IPS DF 19.7 (cell line): ENCODE measurements around the gene FGD4.
"Not testable (repeated sequence)": the region's sequence is repeated elsewhere in the genome, so short reads cannot be mapped to it uniquely, and the experiment has no call there.

Source experiments
- DNase-seq: peaks from one replicate; pipeline ENCODE4 v3.0.0-alpha.2; 2013; ENCODE audit warnings: low read depth, low spot score

The FGD4 gene

GRCh38 chr12:32561931-32562341, 162.6 kb downstream of the FGD4 start:
- DNase-seq, result no peak

DNA sequence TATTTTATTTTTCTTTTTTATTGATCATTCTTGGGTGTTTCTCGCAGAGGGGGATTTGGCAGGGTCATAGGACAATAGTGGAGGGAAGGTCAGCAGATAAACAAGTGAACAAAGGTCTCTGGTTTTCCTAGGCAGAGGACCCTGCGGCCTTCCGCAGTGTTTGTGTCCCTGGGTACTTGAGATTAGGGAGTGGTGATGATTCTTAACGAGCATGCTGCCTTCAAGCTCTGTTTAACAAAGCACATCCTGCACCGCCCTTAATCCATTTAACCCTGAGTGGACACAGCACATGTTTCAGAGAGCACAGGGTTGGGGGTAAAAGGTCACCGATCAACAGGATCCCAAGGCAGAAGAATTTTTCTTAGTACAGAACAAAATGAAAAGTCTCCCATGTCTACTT, 163.1 kb downstream of the FGD4 start:
- not testable (repeated sequence) for DNase-seq

GRCh38 chr12:32566663-32567295, 167.4 kb downstream of the FGD4 start:
- DNase-seq, result peak; percentile 33

DNA sequence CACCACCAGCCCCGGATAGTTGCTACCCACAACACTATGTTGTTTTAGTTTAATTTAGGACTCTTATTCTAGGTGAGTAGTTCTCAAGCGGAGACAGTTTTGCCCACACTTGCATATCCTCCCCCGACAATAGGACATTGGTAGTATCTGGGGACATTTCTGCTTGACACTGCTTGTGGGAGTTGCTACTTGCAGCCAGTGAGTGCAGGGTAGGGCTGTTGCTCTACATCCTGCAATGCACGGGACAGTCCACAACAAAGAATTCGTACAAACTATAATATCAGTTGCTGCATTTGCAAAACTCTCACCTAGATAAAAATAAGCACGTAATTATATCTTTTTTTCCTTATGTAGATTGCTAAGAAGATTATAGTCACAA, 167.9 kb downstream of the FGD4 start:
- no peak for DNase-seq

DNA sequence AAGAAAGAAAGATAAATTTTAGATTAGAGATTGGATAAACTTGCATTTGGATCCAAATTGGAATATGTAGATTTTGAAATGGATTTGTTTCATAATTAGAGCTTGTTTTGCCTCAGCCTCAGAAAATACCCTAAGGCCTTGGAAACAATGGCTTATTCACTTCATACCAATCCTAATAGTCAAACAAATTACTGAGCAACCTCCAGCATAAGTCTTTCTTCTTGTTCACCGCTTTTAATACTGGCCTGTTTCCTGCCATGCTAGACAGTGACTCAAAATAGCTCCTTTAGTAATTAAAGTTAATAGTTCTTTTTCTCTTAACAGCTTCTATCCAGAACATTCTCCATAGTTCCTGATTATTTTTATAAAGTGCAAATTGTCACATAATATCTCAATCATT, 168.9 kb downstream of the FGD4 start:
- no peak for DNase-seq

GRCh38 chr12:32569259-32569658, 169.9 kb downstream of the FGD4 start:
- no peak for DNase-seq

GRCh38 chr12:32574585-32574984, 175.2 kb downstream of the FGD4 start:
- no peak for DNase-seq

- no peak for DNase-seq
Observed at GRCh38 chr12:32577328-32577727, 178.0 kb downstream of the FGD4 start.

DNA sequence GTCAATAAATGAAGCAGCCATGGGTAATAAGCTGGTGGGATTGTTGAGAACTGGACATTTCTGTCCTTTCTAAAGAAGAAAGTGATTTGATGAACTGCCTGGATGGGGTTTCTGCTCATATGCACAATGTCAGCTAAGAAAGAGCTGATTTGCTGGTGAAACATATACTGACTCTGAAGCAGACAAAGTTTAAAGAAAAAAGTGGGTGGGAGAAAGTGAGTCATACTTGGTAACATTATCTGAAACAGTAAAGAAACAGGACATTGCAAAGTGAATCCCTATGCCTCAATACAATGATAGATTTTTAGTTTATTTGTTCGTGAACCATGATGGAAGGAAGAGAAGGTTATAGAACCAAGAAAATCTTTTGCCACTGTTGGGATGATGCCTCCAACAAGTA, 184.2 kb downstream of the FGD4 start:
- DNase-seq, result no peak

- DNase-seq, result no peak
Observed at GRCh38 chr12:32585680-32586079, 186.3 kb downstream of the FGD4 start.

GRCh38 chr12:32586390-32586789, 187.0 kb downstream of the FGD4 start:
- no peak for DNase-seq

DNA sequence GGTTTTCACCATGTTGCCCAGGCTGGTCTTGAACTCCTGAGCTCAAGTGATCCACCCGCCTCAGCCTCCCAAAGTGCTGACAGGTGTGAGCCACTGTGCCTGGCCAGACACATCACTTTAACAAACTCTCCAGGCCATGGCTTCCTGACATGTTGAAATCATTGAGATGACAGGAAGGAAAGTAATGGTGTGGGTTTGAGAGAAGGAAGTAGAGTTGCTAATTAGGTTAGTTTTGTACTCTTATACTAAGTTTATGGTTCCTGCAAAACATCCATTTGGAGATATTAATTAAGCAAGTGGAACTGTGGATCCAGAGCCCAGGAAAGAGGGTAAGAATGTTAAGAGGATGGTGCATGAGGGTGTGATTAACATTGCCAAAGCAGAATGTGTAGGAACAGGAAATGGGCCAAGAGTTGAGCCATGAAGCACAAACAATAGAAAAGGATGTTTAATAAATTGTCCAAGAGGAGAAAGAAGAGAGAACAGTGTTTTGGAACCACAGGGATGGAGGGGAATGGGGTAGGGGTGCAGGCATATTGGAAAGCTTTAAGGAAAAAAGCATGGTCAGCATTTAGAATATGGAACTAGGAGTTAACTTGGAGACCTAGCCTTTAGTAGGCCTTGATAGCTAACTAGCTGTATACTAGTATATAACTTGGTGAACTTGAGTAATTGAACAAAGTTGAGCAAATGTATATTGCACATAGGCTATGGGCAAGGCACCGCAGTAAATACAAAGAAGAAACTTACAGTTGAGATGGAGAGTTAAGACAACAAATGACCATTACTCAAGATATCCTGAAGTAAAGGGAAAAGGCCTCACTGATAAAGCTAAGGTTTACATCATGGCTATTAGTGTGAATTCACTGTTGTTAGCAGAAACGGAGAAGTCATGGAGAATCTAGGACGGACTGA, 188.5 kb downstream of the FGD4 start:
- DNase-seq, result no peak

DNA sequence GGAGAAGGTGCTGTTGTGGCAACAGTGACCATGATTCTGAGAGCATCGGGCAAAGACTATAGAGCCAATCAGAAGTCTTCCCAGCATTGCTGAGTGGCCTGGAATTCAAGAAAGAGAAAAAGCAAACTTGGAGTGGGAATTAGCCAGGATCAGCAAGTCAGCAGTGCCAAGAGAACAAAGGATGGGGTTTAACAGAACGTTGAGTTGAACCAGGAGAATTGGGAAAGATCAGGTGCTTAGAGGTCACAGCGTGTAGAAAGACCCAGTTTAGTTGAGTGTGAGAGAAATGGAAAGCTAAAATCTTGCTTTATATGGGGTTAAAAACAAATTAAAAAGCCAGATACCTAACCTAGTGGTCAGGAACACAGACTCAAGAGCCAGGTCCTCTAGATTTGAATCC, 189.2 kb downstream of the FGD4 start:
- no peak for DNase-seq

DNA sequence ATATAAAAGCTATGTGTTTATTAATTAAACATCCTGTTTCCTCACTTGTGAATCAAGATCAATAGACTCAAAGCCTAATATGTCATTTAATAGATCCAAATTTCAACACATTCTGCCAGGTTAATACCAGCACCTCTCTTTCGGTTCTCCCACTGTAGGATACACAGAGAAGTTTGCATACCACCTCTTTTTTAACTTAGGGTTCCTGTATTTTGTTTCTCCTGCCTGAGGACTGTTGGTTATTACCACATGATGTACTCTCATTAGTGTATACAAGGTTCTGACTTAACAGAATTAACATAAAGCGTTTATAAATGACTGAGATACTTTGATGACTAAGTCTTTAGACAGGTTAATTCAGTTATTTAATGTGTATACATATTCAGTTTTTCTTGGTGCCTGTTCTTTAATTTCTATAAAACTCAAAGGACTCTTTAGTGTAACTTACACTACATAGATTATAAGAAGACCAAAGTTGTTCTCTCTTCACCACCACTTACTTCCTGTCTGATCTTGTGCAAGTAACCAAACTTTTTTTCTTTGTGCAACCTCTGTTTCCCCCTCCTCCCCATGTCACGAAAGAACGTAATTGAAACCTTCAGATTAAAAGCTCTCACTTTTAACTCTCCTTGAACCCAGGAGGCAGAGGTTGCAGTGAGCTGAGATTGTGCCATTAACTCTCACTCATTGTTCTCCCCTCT, 190.0 kb downstream of the FGD4 start:
- no peak for DNase-seq

GRCh38 chr12:32595251-32595650, 195.9 kb downstream of the FGD4 start:
- DNase-seq, result no peak

GRCh38 chr12:32596030-32596429, 196.7 kb downstream of the FGD4 start:
- DNase-seq, result no peak

- no peak for DNase-seq
Observed at GRCh38 chr12:32598688-32599087, 199.3 kb downstream of the FGD4 start.

GRCh38 chr12:32600681-32601080, 201.3 kb downstream of the FGD4 start:
- DNase-seq, result no peak

DNA sequence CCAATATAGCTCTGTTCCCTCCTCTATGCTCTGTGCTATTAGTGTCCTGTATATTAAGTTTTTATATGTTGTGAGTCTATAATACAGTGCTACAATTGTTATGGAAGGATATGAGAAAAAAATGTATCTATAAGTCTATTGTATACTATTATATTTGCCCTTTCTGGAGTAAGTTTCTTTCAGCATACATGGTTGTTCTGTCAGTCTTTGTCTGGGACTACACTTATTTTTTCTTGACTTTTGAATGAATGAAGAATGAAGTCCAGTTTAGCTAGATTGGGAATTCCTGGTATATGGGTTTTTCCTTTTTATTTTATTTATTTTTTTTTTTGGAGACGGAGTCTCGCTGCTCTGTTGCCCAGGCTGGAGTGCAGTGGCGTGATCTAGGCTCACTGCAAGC, 203.7 kb downstream of the FGD4 start:
- no peak for DNase-seq

DNA sequence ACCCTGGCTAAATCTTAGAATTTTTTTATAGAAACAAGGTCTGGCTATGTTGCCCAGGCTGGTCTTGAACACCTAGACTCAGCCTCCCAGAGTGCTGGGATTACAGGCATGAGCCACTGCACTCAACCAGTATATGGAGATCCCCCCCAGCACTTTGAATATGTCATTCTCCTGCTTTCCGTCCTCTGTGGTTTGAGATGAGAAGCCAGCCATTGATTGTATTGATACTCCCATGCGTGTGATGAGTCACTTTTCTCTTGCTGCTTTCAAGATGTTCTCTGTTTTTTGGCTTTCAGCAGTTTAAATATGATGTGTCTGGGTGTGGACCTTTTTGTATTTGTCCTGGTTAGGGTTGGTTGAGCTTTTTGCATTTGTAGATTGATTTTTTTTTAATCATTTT, 204.5 kb downstream of the FGD4 start:
- DNase-seq, result no peak

- DNase-seq, result no peak
Observed at GRCh38 chr12:32604565-32604964, 205.2 kb downstream of the FGD4 start.

DNA sequence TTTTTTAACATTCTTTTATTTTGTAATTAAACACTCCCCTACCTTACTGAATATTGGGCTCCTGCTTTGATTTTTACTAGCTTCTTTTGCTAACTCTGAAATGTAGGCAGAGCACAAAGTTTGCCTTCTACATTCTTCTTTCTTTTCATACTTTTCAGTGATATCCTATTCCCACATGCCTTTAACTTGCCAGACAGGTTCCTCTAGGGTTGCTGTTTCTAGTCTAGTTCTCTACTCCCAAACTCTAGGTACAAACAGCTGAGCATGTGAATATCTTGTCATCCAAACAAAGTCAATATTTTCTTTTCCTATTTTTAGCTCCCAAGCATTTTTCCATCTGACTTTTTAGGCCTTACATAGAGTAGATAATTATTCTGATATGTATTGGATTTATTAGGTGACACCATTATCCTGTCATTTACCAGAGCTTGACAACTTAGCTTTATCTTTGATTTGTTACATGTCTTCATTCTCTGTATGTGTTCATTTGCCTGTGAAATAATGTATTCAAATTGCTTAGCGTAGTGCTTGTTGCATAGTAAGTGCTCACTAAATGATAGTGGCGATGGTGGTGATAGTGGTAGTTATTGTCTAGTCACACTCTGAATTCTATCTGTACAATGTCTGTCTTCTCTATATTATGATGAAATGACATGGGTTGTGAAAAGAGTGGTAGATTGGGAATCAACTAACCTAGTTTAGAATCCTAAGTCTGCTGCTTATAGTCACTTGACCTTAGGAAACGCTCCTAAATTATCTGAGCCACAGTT, 206.2 kb downstream of the FGD4 start:
- no peak for DNase-seq
